Measurements from ENCODE around the gene ZBP1. TPM values are rescaled to one million over a fixed set of nuclear protein-coding genes. Genes with fewer than 3 reads are reported as not detected.

ZBP1 gene
- total and polyA plus RNA-seq, 11 donors, result 0.15 to 1.7 (median 0.31) TPM; not detected in 6

GRCh38 chr20:57622201-57622570 lies 2.0 kb upstream of the ZBP1 start:
- Histone ChIP-seq H3K4me3 (no peak overlapping the region), H3K27me3 (peaks cover 0 to 15% (median 0%) of the 10 kb centered on the region in 9 donors), H3K36me3 (no peaks in the 10 kb centered on the region), H3K4me1 (peaks cover 0 to 47% (median under 1%) of the 10 kb centered on the region in 12 donors), H3K27ac (no peak overlapping the region), H3K9me3 (peaks cover 0 to 14% (median 5%) of the 10 kb centered on the region in 12 donors)
- 84 to 88% (median 86%) methylated on average over 7 of the region's 7 CpGs for WGBS, 4 donors
- DNase-seq, result no peak
- intact Hi-C loops (cut with DNase I), result loop anchor here in 1 of 10 donors (10.0 kb wide), 1 partner anchor 563 kb away; no protein-coding TSS in a partner anchor
- no peak for TF ChIP-seq POLR2A (IDR thresholded peaks at IDR 0.05)
- TF ChIP-seq CTCF (IDR thresholded peaks at IDR 0.05), result no peak
- ATAC-seq, result no peak

GRCh38 chr20:57621421-57622200 lies 1.4 kb upstream of the ZBP1 start:
- Histone ChIP-seq H3K27ac (peak overlapping the region in 1 of 12 donors; percentile 84), H3K36me3 (no peaks in the 10 kb centered on the region), H3K4me1 (peaks cover 0 to 41% (median 0%) of the 10 kb centered on the region in 12 donors), H3K4me3 (no peak overlapping the region), H3K27me3 (peaks cover 0 to 15% (median 0%) of the 10 kb centered on the region in 9 donors), H3K9me3 (peaks cover 0 to 14% (median 5%) of the 10 kb centered on the region in 12 donors)
- DNase-seq (no peak), ATAC-seq (no peak)
- 86 to 90% (median 88%) methylated on average over 14 to 16 of the region's 16 CpGs for WGBS, 4 donors
- intact Hi-C loops (cut with DNase I), result loop anchor here in 1 of 10 donors (10.0 kb wide), 1 partner anchor 563 kb away; no protein-coding TSS in a partner anchor
- TF ChIP-seq CTCF (IDR thresholded peaks at IDR 0.05) (no peak), POLR2A (IDR thresholded peaks at IDR 0.05) (no peak)

- H3K9me3 ChIP-seq, result peaks cover 0 to 14% (median 5%) of the 10 kb centered on the region in 12 donors
- peak in 1 of 5 donors; percentile 20 for DNase-seq
- H3K36me3 ChIP-seq, result no peaks in the 10 kb centered on the region
- TF ChIP-seq CTCF (IDR thresholded peaks at IDR 0.05) (no peak), POLR2A (IDR thresholded peaks at IDR 0.05) (no peak)
- peaks cover 0 to 17% (median 0%) of the 10 kb centered on the region in 9 donors for H3K27me3 ChIP-seq
- intact Hi-C loops (cut with DNase I), result loop anchor here in 1 of 10 donors (10.0 kb wide), 1 partner anchor 564 kb away; no protein-coding TSS in a partner anchor
- ATAC-seq, result no peak
- peaks cover 0 to 39% (median 0%) of the 10 kb centered on the region in 12 donors for H3K4me1 ChIP-seq
- WGBS, 4 donors, result 70 to 83% (median 78%) methylated on average over 11 of the region's 11 CpGs
- H3K27ac ChIP-seq, result peak overlapping the region in 2 of 12 donors; percentile 15 to 84
- H3K4me3 ChIP-seq, result peak overlapping the region in 1 of 12 donors; percentile 53
Measured at GRCh38 chr20:57620999-57621398, 773 bp upstream of the ZBP1 start.
